Measurements from ENCODE around the gene KCNMA1.

Gene KCNMA1

GRCh38 chr10:77552252-77552651 is 85.4 kb downstream of the KCNMA1 start:
- TF ChIP-seq CTCF (IDR thresholded peaks at IDR 0.05; ENCODE audit: control insufficient read depth, insufficient read depth, low read depth, low read length, missing control alignments) = no peak
- no peak overlapping the region for H3K4me3 ChIP-seq (ENCODE audit: control insufficient read depth, low read depth, low read length)
- DNase-seq (ENCODE audit: low read depth) = no peak

- TF ChIP-seq CTCF (IDR thresholded peaks at IDR 0.05; ENCODE audit: control insufficient read depth, insufficient read depth, low read depth, low read length, missing control alignments) = no peak
- no peak for DNase-seq (ENCODE audit: low read depth)
- H3K4me3 ChIP-seq (ENCODE audit: control insufficient read depth, low read depth, low read length) = no peak overlapping the region
Observed at GRCh38 chr10:77550378-77550777, 87.2 kb downstream of the KCNMA1 start.

GRCh38 chr10:77548671-77549070 is 88.9 kb downstream of the KCNMA1 start:
- no peak for TF ChIP-seq CTCF (IDR thresholded peaks at IDR 0.05; ENCODE audit: control insufficient read depth, insufficient read depth, low read depth, low read length, missing control alignments)
- no peak for DNase-seq (ENCODE audit: low read depth)
- H3K4me3 ChIP-seq (ENCODE audit: control insufficient read depth, low read depth, low read length) = no peak overlapping the region

GRCh38 chr10:77548157-77548556 is 89.5 kb downstream of the KCNMA1 start:
- no peak for DNase-seq (ENCODE audit: low read depth)
- TF ChIP-seq CTCF (IDR thresholded peaks at IDR 0.05; ENCODE audit: control insufficient read depth, insufficient read depth, low read depth, low read length, missing control alignments) = no peak
- no peak overlapping the region for H3K4me3 ChIP-seq (ENCODE audit: control insufficient read depth, low read depth, low read length)

GRCh38 chr10:77547307-77548050 is 90.1 kb downstream of the KCNMA1 start:
- no peak overlapping the region for H3K4me3 ChIP-seq (ENCODE audit: control insufficient read depth, low read depth, low read length)
- no peak for TF ChIP-seq CTCF (IDR thresholded peaks at IDR 0.05; ENCODE audit: control insufficient read depth, insufficient read depth, low read depth, low read length, missing control alignments)
- DNase-seq (ENCODE audit: low read depth) = no peak

- TF ChIP-seq CTCF (IDR thresholded peaks at IDR 0.05; ENCODE audit: control insufficient read depth, insufficient read depth, low read depth, low read length, missing control alignments) = no peak
- no peak for DNase-seq (ENCODE audit: low read depth)
Observed at GRCh38 chr10:77546042-77546441, 91.6 kb downstream of the KCNMA1 start.

More at GRCh38 chr10:77546042-77546441, 91.6 kb downstream of the KCNMA1 start:
- no peak overlapping the region for H3K4me3 ChIP-seq (ENCODE audit: control insufficient read depth, low read depth, low read length)
